Measurements from ENCODE around the gene LRRK1.

DNA sequence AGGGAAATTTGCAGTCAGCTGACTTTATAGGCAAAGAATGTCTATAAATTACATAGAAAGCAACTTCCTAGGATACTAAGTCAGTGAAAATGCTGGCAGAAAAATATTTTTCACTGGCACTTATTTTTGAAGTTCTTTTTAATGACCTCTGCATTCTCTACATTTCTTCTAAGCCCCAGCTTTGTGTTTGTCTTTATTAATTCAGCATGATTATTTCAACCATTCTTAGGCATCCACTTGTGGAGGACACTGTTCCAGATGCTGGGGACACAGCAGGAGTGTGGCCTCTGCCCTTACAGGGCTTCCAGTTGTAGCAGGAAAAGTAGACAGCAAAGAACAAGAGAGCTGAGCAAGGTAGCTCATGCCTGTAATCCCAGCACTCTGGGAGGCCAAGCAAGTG, 15.0 kb downstream of the LRRK1 start:
- TF ChIP-seq, protein P1, sequence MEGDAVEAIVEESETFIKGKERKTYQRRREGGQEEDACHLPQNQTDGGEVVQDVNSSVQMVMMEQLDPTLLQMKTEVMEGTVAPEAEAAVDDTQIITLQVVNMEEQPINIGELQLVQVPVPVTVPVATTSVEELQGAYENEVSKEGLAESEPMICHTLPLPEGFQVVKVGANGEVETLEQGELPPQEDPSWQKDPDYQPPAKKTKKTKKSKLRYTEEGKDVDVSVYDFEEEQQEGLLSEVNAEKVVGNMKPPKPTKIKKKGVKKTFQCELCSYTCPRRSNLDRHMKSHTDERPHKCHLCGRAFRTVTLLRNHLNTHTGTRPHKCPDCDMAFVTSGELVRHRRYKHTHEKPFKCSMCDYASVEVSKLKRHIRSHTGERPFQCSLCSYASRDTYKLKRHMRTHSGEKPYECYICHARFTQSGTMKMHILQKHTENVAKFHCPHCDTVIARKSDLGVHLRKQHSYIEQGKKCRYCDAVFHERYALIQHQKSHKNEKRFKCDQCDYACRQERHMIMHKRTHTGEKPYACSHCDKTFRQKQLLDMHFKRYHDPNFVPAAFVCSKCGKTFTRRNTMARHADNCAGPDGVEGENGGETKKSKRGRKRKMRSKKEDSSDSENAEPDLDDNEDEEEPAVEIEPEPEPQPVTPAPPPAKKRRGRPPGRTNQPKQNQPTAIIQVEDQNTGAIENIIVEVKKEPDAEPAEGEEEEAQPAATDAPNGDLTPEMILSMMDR (IDR thresholded peaks at IDR 0.05; ENCODE audit: low read depth, low read length, poor library complexity, severe bottlenecking) = no peak
- no peak for TF ChIP-seq EZH2phosphoT487 (IDR thresholded peaks at IDR 0.05; ENCODE audit: borderline replicate concordance, low read length)

All from DOHH2 (cell line).